Activated gamma-delta T cell treated with anti-CD3 and anti-CD28 coated beads, Interleukin-2, amount 50 U/mL, for 16 hours (primary cell): ENCODE data around the gene NAV3.
"Not testable (repeated sequence)": the region's sequence is repeated elsewhere in the genome, so short reads cannot be mapped to it uniquely, and the experiment has no call there.

Experiments
- DNase-seq: peaks from one replicate; pipeline ENCODE4 v3.0.0-alpha.2; 2020; ENCODE audit warnings: low read depth

Gene NAV3

DNA sequence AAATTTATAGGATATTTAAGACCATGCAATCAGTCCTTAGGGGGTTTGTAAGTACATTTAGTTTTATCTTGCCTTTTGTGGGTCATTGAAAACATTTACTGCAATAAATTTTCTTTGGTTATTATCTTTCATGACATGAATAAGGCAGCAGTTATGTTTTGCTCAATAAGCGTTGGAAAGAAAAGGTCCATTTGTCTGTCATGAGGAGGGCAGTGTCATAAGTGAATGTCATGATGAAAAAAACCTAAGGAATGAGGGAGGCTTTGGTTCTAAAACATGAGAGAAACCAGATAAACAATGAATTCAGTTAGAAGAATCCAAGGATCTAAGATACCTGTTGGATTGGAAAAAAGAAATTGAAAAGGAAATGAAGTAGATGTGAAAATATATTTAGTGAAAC lies 209.4 kb downstream of the NAV3 start:
- no peak for DNase-seq

DNA sequence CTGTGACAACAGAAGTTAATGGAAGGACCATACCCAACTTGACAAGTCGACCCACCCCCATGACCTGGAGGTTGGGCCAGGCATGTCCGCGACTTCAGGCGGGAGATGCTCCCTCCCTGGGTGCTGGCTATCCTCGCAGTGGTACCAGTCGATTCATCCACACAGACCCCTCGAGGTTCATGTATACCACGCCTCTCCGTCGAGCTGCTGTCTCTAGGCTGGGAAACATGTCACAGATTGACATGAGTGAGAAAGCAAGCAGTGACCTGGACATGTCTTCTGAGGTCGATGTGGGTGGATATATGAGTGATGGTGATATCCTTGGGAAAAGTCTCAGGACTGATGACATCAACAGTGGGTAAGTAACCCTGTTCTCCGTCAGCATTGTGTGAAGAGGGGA lies 220.1 kb downstream of the NAV3 start:
- DNase-seq = no peak

GRCh38 chr12:78055545-78055944 lies 224.9 kb downstream of the NAV3 start:
- DNase-seq = no peak

DNA sequence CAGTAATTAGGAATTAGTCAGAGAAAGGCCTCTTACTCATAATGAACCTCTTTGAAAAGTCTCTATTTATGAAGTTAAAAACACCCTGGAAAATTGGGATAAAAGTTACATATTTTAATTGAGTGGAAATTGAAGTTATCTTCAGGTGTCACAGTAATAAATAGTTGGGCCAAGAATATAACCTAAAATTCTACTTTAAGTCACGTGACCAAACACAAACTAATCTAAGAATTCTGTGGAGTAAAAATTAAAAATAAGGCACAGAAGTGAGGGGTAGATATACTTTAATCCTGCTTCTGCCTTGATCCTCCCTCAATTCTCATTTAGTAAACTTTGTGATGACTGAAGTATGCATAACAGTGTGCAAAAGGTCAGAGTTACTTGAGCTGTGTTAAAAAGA lies 226.4 kb downstream of the NAV3 start:
- DNase-seq = no peak

GRCh38 chr12:78060186-78060585 lies 229.5 kb downstream of the NAV3 start:
- DNase-seq = no peak

DNA sequence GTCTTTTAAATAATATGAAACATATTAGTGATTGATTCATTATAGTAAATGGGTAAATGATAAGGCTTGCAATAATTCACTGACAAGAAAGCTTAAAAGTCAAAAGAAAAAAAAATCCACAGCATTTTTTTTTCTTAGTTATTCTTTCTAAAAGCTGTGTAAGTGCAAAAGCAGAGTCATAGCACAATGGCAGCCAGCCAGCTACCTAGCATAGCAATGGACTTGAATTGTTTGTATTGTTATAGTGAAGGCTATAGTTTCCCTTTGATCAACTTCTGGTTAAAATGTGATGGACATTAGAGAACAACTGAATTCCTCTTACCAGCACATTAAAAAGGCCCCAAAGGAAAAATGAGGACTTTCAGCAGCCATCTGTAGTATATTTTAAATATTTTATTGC lies 232.1 kb downstream of the NAV3 start:
- DNase-seq = no peak

DNA sequence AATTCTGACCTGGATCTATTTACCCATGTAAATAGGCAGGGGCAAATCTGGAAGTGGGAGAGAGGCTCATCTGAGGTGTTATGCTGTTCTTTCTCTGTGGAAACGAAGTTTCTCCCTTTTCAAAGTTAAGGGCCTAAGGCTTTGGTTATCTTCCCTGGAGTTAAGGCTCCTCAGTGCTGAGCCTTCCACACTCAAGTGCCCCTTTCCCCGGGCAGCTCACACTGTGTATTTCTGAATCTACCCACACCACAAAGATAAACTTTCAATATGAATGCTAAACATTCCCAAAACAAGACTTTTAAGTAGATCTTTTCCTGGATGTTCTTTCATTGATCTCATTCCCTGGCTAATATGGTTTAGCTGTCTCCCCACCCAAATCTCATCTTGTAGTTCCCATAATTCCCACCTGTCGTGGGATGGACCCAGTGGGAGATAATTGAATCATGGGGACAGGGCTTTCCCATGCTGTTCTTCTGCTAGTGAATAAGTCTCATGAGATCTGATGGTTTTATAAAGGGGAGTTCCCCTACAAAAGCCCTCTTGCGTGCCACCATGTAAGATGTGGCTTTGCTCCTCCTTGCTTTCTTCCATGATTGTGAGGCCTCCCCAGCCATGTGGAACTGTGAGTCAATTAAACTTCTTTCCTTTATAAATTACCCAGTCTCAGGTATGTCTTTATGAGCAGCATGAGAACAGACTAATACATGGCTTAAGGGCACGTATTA lies 251.1 kb downstream of the NAV3 start:
- DNase-seq = no peak

GRCh38 chr12:78085542-78086182 lies 255.0 kb downstream of the NAV3 start:
- no peak for DNase-seq

DNA sequence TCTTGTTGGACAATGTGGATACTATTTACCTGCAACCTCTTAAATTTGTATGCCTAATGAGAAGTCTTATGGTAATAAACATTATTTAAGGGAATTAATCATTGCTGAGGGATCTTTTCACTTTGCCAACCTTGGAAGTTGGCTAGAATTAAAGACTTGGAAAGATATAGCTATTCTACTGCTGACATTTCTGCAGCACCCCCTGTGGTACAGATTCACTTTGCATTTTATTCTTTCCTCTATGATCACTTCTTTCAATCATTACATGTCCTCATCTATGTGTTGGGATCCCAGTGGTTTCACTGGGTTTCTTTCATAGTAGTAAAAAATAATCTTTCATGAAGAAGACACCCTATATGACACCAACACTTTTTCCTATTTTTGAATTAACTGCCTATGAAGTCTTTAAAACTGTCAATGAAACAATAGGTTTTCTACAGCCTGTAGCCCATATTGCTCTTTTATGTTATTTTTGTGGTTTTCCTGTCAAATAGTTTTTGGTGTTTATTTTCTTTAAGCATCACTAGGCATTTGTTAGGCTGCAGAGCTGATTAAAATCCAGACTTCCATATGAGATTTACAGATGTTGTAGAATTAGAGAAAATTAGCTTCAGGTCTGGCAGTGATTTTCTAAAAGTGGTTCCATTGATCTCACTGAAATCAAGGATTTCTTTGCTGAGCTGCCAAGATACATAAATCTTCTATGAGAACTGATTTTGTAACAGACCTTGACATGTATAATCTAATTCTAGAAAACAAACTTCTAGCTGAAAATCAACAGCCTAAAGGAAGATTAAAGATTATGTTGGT lies 256.1 kb downstream of the NAV3 start:
- DNase-seq = no peak

GRCh38 chr12:78087363-78087675 lies 256.6 kb downstream of the NAV3 start:
- no peak for DNase-seq

DNA sequence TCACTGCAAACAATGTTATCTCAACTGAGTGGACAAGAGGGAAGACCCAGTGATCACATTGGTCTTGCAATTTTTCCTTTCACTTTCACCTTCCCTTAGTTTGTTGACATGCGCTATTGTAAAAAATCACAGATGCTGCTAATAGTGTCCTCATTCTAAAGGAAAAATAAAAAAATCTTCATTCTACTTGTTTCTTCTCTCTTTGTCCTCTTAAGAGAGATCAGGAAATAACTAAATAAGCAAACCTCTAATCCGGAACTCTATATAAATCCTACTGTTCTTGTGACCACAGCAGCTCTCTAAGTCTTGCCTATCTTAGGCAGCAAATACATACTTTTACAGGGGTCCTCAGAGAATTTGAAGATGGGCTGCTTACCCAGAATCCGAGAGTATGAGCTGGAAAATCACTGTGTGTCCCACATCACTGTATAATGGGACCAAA lies 257.7 kb downstream of the NAV3 start:
- no peak for DNase-seq

GRCh38 chr12:78090266-78090665 lies 259.6 kb downstream of the NAV3 start:
- DNase-seq = no peak

DNA sequence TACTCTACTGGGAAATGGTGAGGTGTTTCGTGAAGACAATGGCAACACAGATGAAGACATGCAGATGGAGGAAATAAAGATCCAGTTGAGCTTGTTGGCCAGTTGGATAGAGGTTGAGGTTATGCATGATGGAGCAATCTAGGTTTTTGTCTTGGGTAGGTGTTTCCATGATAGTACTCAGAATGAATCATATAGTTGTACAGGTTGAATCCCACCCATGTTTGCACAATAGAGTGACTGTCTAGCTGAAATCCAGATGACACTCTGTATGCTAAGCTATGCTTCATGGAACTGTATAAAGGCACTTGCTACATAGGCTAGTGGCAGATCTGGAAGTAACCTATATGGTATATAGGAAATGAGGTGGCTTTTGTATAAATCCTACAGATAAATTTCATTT lies 264.9 kb downstream of the NAV3 start:
- DNase-seq = no peak

DNA sequence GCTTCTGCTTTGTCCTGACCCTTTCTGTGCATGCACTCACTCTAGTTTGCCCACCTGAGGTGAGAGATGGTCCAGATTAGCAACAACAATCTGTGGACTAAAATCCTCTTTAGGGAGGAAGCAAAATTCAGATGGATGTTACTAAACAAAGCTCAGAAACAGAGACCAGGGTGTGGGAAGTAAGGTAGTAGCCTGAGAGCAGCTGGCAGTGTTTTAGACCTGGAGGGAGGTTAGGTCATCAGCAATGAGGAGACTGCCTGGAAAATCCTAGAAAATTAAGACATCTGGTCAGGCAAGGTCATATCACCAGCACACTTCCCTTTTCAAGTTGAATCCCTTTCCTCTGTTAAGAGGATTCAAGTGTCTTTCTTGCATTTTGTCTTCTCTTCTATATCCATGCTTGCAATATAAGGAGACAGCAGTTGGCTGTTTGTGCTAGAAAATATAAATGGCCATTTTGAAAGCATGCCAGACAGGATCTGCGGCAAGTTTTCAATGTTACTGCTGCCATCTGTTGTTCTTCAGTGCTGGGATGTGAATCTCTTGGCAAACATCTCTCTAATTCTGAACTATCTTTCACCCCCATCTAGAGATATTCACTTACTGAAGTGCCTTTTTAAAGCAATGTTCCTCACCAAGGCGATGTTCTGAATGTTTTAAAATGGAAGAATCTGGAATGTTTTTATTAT lies 266.4 kb downstream of the NAV3 start:
- no peak for DNase-seq

GRCh38 chr12:78099806-78100205 lies 269.1 kb downstream of the NAV3 start:
- no peak for DNase-seq

- DNase-seq = no peak
Observed at GRCh38 chr12:78101113-78101876, 270.6 kb downstream of the NAV3 start.

- DNase-seq = no peak
Observed at GRCh38 chr12:78101946-78102635, 271.4 kb downstream of the NAV3 start.

DNA sequence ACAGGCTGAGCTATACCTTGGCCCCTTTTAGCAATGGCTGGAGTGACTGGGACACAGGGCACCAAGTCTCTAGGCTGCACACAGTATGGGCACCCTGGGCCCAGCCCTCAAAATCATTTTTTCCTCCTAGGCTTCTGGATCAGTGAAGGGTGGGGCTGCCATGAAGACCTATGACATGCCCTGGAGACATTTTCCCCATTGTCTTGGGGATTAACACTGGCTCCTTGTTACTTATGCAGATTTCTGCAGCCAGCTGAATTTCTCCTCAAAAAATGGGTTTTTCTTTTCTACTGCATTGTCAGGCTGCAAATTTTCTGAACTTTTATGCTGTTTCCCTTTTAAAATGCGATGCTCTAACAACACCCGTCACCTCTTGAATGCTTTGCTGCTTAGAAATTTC lies 272.1 kb downstream of the NAV3 start:
- DNase-seq = not testable (repeated sequence)

- no peak for DNase-seq
Observed at GRCh38 chr12:78115889-78116288, 285.2 kb downstream of the NAV3 start.

DNA sequence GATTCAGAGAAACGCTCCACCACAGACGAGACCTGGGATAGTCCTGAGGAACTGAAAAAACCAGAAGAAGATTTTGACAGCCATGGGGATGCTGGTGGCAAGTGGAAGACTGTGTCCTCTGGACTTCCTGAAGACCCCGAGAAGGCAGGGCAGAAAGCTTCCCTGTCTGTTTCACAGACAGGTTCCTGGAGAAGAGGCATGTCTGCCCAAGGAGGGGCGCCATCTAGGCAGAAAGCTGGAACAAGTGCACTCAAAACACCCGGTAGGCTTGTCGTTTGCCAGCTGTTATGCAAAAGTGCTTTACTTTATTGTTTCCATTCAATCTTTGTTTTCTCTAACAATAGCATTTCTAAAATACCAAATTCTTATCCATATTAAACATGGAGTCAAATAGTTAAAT lies 287.3 kb downstream of the NAV3 start:
- no peak for DNase-seq

- no peak for DNase-seq
Observed at GRCh38 chr12:78118486-78118885, 287.8 kb downstream of the NAV3 start.
